Fibroblast of lung (primary cell): Measurements from ENCODE around the gene LMNTD2.

Source experiments
- CTCF ChIP-seq, 2 donors: IDR thresholded peaks in 1 of 2; conservative IDR thresholded peaks in 1 of 2; 1 replicate in 1 of 2; 2 replicates in 1 of 2; pipeline ENCODE4 v1.5.1; 2011 to 2012; ENCODE audit warnings: low read length in 2 of 2, control low read depth in 1 of 2, inconsistent platforms in 1 of 2, low read depth in 1 of 2, mild to moderate bottlenecking in 1 of 2
- EZH2 ChIP-seq: IDR thresholded peaks from 2 replicates; pipeline ENCODE4 v1.5.1; 2012; ENCODE audit warnings: low read length, control low read depth, mild to moderate bottlenecking; ENCODE audit errors: missing control alignments

GRCh38 chr11:575313-575995, 14.9 kb upstream of the LMNTD2 start:
- TF ChIP-seq CTCF (conservative IDR thresholded peaks at IDR 0.05 in 1 of 2, IDR thresholded peaks at IDR 0.05 in 1 of 2; ENCODE audit: low read depth in 1 of 2, low read length in 2 of 2), result no peak
- peak; percentile 7 for TF ChIP-seq EZH2
